Measurements from ENCODE around the gene RBM19.

Gene RBM19

GRCh38 chr12:113796852-113797534, 169.1 kb downstream of the RBM19 start:
- DNase-seq = no peak

GRCh38 chr12:113796066-113796827, 169.9 kb downstream of the RBM19 start:
- DNase-seq = no peak

- DNase-seq = no peak
Observed at GRCh38 chr12:113795445-113795844, 170.7 kb downstream of the RBM19 start.

- no peak for DNase-seq
Observed at GRCh38 chr12:113794774-113795173, 171.4 kb downstream of the RBM19 start.

- no peak for DNase-seq
Observed at GRCh38 chr12:113793250-113793649, 172.9 kb downstream of the RBM19 start.

GRCh38 chr12:113792450-113792849, 173.7 kb downstream of the RBM19 start:
- no peak for DNase-seq

GRCh38 chr12:113788020-113788856, 177.9 kb downstream of the RBM19 start:
- no peak for DNase-seq

- no peak for DNase-seq
Observed at GRCh38 chr12:113786107-113786506, 180.0 kb downstream of the RBM19 start.

GRCh38 chr12:113783811-113784210, 182.3 kb downstream of the RBM19 start:
- DNase-seq = no peak

- no peak for DNase-seq
Observed at GRCh38 chr12:113782873-113783272, 183.3 kb downstream of the RBM19 start.

GRCh38 chr12:113781415-113782198, 184.5 kb downstream of the RBM19 start:
- DNase-seq = peak in 1 of 4 experiments; percentile 13

GRCh38 chr12:113779774-113780173, 186.4 kb downstream of the RBM19 start:
- DNase-seq = no peak

- no peak for DNase-seq
Observed at GRCh38 chr12:113778432-113779132, 187.5 kb downstream of the RBM19 start.

GRCh38 chr12:113777751-113778150, 188.4 kb downstream of the RBM19 start:
- no peak for DNase-seq

- DNase-seq = no peak
Observed at GRCh38 chr12:113776536-113776935, 189.6 kb downstream of the RBM19 start.

- DNase-seq = no peak
Observed at GRCh38 chr12:113774526-113774925, 191.6 kb downstream of the RBM19 start.

GRCh38 chr12:113772505-113773030, 193.6 kb downstream of the RBM19 start:
- DNase-seq = no peak

- no peak for DNase-seq
Observed at GRCh38 chr12:113770389-113770865, 195.7 kb downstream of the RBM19 start.

- no peak for DNase-seq
Observed at GRCh38 chr12:113769305-113769704, 196.8 kb downstream of the RBM19 start.

GRCh38 chr12:113768850-113769249, 197.3 kb downstream of the RBM19 start:
- no peak for DNase-seq
